Astrocyte of the spinal cord (primary cell): ENCODE measurements around the gene ADIPOR2.

Experiments used
- DNase-seq: peaks from one replicate; pipeline ENCODE4 v3.0.0; 2011; ENCODE audit warnings: low read depth, low spot score
- H3K4me3 ChIP-seq: 2 replicates; pipeline ENCODE4 v1.5.1; 2011; ENCODE audit warnings: low read depth, mild to moderate bottlenecking, low read length, moderate library complexity
- CTCF ChIP-seq: IDR thresholded peaks from 2 replicates; pipeline ENCODE4 v1.5.1; 2012; ENCODE audit warnings: low read depth, mild to moderate bottlenecking, low read length, inconsistent platforms
- in situ Hi-C: cut with HindIII; loops from 2 replicates; pipeline ENCODE4 v1.10.0; 2017; ENCODE audit warnings: low sequenced_read_pairs

The ADIPOR2 gene

GRCh38 chr12:1823237-1823636 lies 132.4 kb downstream of the ADIPOR2 start:
- H3K4me3 ChIP-seq = no peak overlapping the region
- TF ChIP-seq CTCF = no peak
- no peak for DNase-seq
- in situ Hi-C loops = no loop called here

GRCh38 chr12:1825382-1826102 lies 134.7 kb downstream of the ADIPOR2 start:
- no peak for DNase-seq
- no peak overlapping the region for H3K4me3 ChIP-seq
- no peak for TF ChIP-seq CTCF
- in situ Hi-C loops = no loop called here

- DNase-seq = no peak
- H3K4me3 ChIP-seq = no peak overlapping the region
- in situ Hi-C loops = no loop called here
- TF ChIP-seq CTCF = no peak
Observed at GRCh38 chr12:1826401-1826800, 135.5 kb downstream of the ADIPOR2 start.

GRCh38 chr12:1826867-1827705 lies 136.2 kb downstream of the ADIPOR2 start:
- DNase-seq = no peak
- H3K4me3 ChIP-seq = no peak overlapping the region
- in situ Hi-C loops = no loop called here
- no peak for TF ChIP-seq CTCF

GRCh38 chr12:1827826-1828805 lies 137.2 kb downstream of the ADIPOR2 start:
- in situ Hi-C loops = no loop called here
- no peak overlapping the region for H3K4me3 ChIP-seq
- no peak for DNase-seq
- no peak for TF ChIP-seq CTCF

- DNase-seq = no peak
- in situ Hi-C loops = no loop called here
- no peak overlapping the region for H3K4me3 ChIP-seq
- TF ChIP-seq CTCF = no peak
Observed at GRCh38 chr12:1828856-1829255, 138.0 kb downstream of the ADIPOR2 start.
